Measurements from ENCODE around the gene WNK1. TPM values are rescaled to one million over a fixed set of nuclear protein-coding genes. Genes with fewer than 3 reads are reported as not detected.
"Not testable (repeated sequence)": the region's sequence is repeated elsewhere in the genome, so short reads cannot be mapped to it uniquely, and the experiment has no call there.

The WNK1 gene
- total RNA-seq, 1 experiment from 2014 or later: 38.6 TPM

- DNase-seq (ENCODE audit: low spot score): no peak
Measured at GRCh38 chr12:817941-818600, 65.7 kb downstream of the WNK1 start.

- no peak for DNase-seq (ENCODE audit: low spot score)
Measured at GRCh38 chr12:818733-819132, 66.4 kb downstream of the WNK1 start.

GRCh38 chr12:820336-820735 lies 68.0 kb downstream of the WNK1 start:
- DNase-seq (ENCODE audit: low spot score): no peak

GRCh38 chr12:823028-823698 lies 70.8 kb downstream of the WNK1 start:
- no peak for DNase-seq (ENCODE audit: low spot score)

- DNase-seq (ENCODE audit: low spot score): no peak
Measured at GRCh38 chr12:826331-826730, 74.0 kb downstream of the WNK1 start.

GRCh38 chr12:828726-829395 lies 76.5 kb downstream of the WNK1 start:
- DNase-seq (ENCODE audit: low spot score): no peak

GRCh38 chr12:830111-830867 lies 77.9 kb downstream of the WNK1 start:
- no peak for DNase-seq (ENCODE audit: low spot score)

- DNase-seq (ENCODE audit: low spot score): no peak
Measured at GRCh38 chr12:835754-836518, 83.6 kb downstream of the WNK1 start.

GRCh38 chr12:836952-837351 lies 84.6 kb downstream of the WNK1 start:
- no peak for DNase-seq (ENCODE audit: low spot score)

- DNase-seq (ENCODE audit: low spot score): no peak
Measured at GRCh38 chr12:837548-837947, 85.2 kb downstream of the WNK1 start.

GRCh38 chr12:843609-844008 lies 91.2 kb downstream of the WNK1 start:
- no peak for DNase-seq (ENCODE audit: low spot score)

- DNase-seq (ENCODE audit: low spot score): no peak
Measured at GRCh38 chr12:846421-846820, 94.0 kb downstream of the WNK1 start.

- no peak for DNase-seq (ENCODE audit: low spot score)
Measured at GRCh38 chr12:848173-848865, 95.9 kb downstream of the WNK1 start.

- no peak for DNase-seq (ENCODE audit: low spot score)
Measured at GRCh38 chr12:848882-849527, 96.6 kb downstream of the WNK1 start.

GRCh38 chr12:849733-850437 lies 97.5 kb downstream of the WNK1 start:
- not testable (repeated sequence) for DNase-seq (ENCODE audit: low spot score)

GRCh38 chr12:851343-851742 lies 99.0 kb downstream of the WNK1 start:
- no peak for DNase-seq (ENCODE audit: low spot score)

GRCh38 chr12:851913-852312 lies 99.5 kb downstream of the WNK1 start:
- DNase-seq (ENCODE audit: low spot score): no peak

GRCh38 chr12:852864-853263 lies 100.5 kb downstream of the WNK1 start:
- no peak for DNase-seq (ENCODE audit: low spot score)

GRCh38 chr12:857611-858010 lies 105.2 kb downstream of the WNK1 start:
- no peak for DNase-seq (ENCODE audit: low spot score)
